CD1c-positive myeloid dendritic cell (primary cell): Measurements from ENCODE around the gene GCNT3.
"Not testable (repeated sequence)": the region's sequence is repeated elsewhere in the genome, so short reads cannot be mapped to it uniquely, and the experiment has no call there.

ENCODE experiments used
- DNase-seq: peaks from one replicate; pipeline ENCODE4 v3.0.0-alpha.2; 2016; ENCODE audit errors: extremely low spot score

Gene GCNT3

DNA sequence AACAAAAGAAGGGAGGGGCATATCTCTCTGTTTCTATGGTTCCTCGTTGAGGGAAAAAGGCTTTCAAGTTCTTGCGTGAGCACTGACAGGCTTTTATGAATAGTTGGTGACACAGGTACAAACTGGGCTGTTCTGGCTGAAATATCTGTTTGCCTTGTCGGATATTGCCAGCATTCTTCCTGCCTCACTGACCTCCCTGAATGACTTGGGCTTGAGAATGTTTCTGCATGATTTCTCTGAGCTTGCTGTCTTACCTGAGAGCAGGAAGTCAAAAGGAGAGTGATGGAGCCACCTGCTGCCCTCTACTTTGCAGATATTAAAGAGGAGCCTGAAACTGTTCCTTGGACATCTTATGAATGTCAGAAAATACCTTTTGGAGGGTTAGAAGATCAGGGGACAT lies 4.8 kb downstream of the GCNT3 start:
- DNase-seq = no peak

DNA sequence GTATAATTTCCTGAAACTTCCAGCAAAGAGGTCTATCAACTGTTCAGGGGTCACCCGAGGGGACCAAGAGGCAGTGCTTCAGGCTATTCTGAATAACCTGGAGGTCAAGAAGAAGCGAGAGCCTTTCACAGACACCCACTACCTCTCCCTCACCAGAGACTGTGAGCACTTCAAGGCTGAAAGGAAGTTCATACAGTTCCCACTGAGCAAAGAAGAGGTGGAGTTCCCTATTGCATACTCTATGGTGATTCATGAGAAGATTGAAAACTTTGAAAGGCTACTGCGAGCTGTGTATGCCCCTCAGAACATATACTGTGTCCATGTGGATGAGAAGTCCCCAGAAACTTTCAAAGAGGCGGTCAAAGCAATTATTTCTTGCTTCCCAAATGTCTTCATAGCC lies 6.8 kb downstream of the GCNT3 start:
- peak; percentile 53 for DNase-seq

DNA sequence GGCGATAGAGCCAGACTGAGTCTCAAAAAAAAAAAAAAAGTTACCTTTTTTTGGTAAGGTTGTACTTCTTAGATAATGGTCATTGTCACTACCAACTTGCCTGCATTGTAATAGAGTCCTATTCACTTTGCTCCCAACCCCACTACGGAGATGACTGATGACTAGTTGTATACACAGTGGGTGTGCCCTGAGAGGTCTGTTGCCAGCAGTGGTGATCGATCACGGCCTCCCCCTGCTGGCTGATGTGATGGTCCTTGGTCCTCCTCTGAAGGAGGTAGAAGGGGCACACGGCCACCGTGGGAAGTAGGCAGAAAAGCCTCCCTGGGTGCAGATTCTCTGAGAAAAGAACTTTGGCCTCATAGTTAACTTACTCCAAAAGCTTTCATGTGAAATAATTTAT lies 10.7 kb downstream of the GCNT3 start:
- DNase-seq = peak; percentile 19

GRCh38 chr15:59632714-59633113 lies 21.1 kb downstream of the GCNT3 start:
- no peak for DNase-seq

- no peak for DNase-seq
Observed at GRCh38 chr15:59636184-59636583, 24.6 kb downstream of the GCNT3 start.

GRCh38 chr15:59637507-59637906 lies 25.9 kb downstream of the GCNT3 start:
- not testable (repeated sequence) for DNase-seq

GRCh38 chr15:59642351-59642750 lies 30.8 kb downstream of the GCNT3 start:
- no peak for DNase-seq

DNA sequence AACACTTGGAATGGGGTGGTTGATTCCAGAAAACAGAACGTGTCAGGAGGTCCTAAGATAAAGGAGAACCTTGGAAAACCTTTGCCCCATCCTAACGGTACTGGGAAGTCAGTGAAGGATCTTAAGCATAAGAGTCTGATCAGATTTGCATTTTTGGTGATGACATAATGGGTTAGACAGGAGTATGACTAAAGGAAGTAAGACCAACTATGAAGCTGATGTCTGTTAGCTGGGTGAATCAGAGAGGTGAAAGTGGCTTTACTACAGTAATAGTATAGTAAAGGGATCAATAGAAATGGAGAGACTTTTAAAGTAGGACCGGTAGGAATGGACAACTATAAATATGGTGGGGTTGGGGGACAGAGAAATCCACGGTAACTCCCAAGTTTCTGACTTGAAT lies 33.2 kb downstream of the GCNT3 start:
- DNase-seq = no peak

GRCh38 chr15:59645812-59646211 lies 34.2 kb downstream of the GCNT3 start:
- not testable (repeated sequence) for DNase-seq

DNA sequence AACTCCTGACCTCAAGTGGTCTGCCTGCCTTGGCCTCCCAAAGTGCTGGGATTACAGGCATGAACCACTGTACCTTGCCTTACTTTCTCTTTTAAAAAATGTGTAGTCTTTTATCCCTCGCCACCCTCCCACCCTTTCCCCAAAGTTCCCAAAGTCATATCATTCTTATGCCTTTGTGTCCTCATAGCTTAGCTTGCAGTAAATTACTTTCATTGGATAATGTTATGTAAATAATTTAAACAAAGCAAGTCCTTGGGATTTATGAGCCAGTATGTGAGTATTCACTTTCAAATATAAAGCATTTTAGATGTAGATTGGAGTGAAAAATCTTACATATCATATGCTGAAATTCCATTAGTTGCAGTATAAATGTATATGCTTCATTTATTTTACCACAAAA lies 34.7 kb downstream of the GCNT3 start:
- DNase-seq = no peak

GRCh38 chr15:59647085-59647484 lies 35.5 kb downstream of the GCNT3 start:
- no peak for DNase-seq

DNA sequence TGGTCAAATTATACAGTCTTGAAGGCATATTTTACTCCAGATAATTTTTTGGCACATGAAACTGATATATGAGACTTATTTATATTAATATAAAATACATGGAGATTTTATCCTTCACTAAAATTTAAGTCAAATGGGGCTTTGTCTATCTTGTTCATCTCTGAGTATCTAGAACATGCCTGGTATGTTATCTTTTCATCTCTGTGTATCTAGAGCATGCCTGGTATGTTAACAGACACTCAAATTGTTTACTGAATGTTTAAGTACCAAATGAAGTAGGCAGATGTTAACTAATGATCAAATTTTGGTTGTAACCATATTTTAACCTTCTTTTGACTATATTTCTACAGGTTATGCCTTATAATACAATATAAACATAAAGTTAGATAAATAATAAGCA lies 38.0 kb downstream of the GCNT3 start:
- no peak for DNase-seq

DNA sequence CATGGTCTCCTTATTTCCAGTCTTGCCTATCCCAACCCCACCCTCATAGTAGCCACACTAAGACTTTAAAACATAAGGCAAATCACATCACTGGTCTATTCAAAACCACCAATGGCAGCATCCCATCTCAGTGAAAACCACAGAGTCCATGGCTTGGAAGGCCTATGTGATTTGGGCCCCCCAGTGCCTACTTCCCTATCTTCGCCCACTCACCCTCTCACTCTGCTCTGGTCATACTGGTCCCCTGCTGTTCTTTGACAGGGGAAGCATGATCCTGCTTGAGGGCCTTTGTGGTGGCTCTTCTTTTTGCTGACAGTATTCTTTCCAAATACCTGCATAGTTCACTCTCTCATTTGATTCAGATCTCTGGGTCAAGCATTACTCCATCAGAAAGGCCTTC lies 42.5 kb downstream of the GCNT3 start:
- DNase-seq = peak; percentile 87

DNA sequence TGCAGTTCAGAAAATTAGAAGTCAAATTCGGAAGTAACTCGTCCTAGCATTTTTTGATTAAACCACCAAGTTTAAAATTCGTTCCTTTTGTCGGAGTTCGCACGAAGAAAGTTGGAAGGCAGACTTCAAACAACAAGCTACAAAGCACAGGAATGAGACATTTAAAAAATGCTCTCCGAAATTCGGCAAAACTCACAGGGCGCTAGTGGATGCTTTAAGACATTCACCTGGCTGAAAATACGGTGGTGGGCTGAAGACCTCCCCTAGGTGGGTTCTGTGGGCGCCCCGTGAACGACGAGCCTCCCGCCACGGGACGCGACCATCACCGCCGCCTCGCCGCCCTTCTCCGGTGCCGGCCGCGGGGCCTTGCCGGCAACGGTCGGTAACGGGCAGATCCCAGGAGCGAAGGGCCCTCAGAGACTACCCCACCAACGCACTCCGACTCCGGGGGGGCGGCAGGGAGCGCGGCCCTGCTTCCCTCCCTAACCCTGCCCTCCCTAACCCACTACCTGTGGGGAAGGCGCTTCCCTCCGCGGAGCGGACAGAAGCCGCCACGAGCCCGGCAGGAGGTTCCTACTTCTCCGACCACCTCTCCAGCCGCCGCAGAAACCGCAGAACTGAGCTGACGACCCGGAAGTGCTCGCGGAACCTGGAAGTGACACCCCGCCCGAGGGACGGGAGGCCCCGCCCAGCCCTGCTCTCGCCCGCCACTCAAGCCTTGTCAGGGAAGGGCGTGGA lies 45.5 kb downstream of the GCNT3 start, which contains the start of gene GTF2A2:
GTF2A2 (minus strand) TSS at position 619 of the 738 bp plus-strand sequence. CDS start 5,238 bp downstream, outside the sequence.
- peak; percentile 98 for DNase-seq

GRCh38 chr15:59657635-59658125 lies 46.1 kb downstream of the GCNT3 start:
- no peak for DNase-seq

DNA sequence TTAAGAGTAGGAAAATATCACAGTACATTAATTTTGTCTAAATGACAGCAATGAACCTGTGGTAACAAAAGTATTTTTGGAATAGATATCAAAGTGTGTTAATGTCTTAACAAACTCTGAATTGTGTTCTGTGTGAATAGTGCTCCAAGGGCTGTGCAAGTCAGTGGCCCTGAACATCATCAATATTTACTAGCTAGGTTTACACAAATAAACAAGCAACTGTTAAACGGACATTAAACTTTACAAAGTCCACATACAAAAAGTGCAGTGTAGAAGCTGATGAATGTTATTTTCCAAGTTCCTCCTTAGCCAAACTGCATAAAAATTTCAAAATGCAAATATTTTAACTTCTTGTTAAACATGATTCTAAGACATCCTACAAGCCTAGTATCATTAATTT lies 47.8 kb downstream of the GCNT3 start:
- DNase-seq = no peak

DNA sequence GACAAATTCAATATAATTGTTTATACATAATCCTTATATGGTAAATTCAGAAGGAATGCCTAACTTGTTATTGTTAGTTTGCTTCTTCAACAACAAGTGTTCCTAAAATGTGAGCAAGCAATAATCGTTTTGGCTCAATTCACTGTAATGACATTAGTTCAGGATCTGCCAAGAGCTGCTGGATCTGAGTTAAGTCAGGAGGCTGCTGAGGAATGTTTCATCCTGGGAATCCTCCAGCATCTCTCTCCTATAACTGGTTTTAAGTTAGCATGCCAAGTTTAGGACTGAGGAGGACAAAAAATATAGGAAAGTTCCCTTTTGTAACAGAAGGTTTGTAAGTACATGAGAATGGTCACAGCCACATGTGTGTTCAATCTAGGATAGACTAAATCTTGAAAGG lies 50.7 kb downstream of the GCNT3 start:
- no peak for DNase-seq

GRCh38 chr15:59668556-59668955 lies 57.0 kb downstream of the GCNT3 start:
- no peak for DNase-seq
